GM21526 (cell line): Measurements from ENCODE around the gene PNPLA6.
"Not testable (repeated sequence)": the region's sequence is repeated elsewhere in the genome, so short reads cannot be mapped to it uniquely, and the experiment has no call there.

Experiments
- ATAC-seq: cut with Tn5 transposase; IDR thresholded peaks from one replicate; pipeline ENCODE4 v1.9.1; 2021; ENCODE audit warnings: moderate library complexity; ENCODE audit not compliant: unreplicated experiment, low FRiP score

The PNPLA6 gene

GRCh38 chr19:7550987-7551761 lies 15.7 kb downstream of the PNPLA6 start:
- no peak for ATAC-seq

- ATAC-seq = no peak
Measured at GRCh38 chr19:7552781-7553180, 17.3 kb downstream of the PNPLA6 start.

GRCh38 chr19:7554565-7554964 lies 19.0 kb downstream of the PNPLA6 start:
- no peak for ATAC-seq

GRCh38 chr19:7554990-7555864 lies 19.7 kb downstream of the PNPLA6 start:
- ATAC-seq = no peak

- ATAC-seq = no peak
Measured at GRCh38 chr19:7556696-7557315, 21.3 kb downstream of the PNPLA6 start.

- ATAC-seq = no peak
Measured at GRCh38 chr19:7558667-7559066, 23.1 kb downstream of the PNPLA6 start.

GRCh38 chr19:7559102-7559501 lies 23.6 kb downstream of the PNPLA6 start:
- no peak for ATAC-seq

GRCh38 chr19:7560255-7560654 lies 24.7 kb downstream of the PNPLA6 start:
- ATAC-seq = no peak

GRCh38 chr19:7561325-7561724 lies 25.8 kb downstream of the PNPLA6 start:
- no peak for ATAC-seq

GRCh38 chr19:7562646-7563393 lies 27.3 kb downstream of the PNPLA6 start:
- no peak for ATAC-seq

- ATAC-seq = no peak
Measured at GRCh38 chr19:7564866-7565265, 29.3 kb downstream of the PNPLA6 start.

GRCh38 chr19:7565332-7565731 lies 29.8 kb downstream of the PNPLA6 start:
- no peak for ATAC-seq

GRCh38 chr19:7570761-7571160 lies 35.2 kb downstream of the PNPLA6 start:
- ATAC-seq = no peak

GRCh38 chr19:7575434-7576040 lies 40.0 kb downstream of the PNPLA6 start:
- ATAC-seq = no peak

GRCh38 chr19:7577422-7577821 lies 41.9 kb downstream of the PNPLA6 start:
- ATAC-seq = not testable (repeated sequence)

- ATAC-seq = no peak
Measured at GRCh38 chr19:7578127-7578526, 42.6 kb downstream of the PNPLA6 start.

GRCh38 chr19:7579182-7579581 lies 43.7 kb downstream of the PNPLA6 start:
- ATAC-seq = no peak

GRCh38 chr19:7582446-7582845 lies 46.9 kb downstream of the PNPLA6 start:
- ATAC-seq = no peak

- no peak for ATAC-seq
Measured at GRCh38 chr19:7589822-7590221, 54.3 kb downstream of the PNPLA6 start.

GRCh38 chr19:7590256-7590655 lies 54.7 kb downstream of the PNPLA6 start:
- no peak for ATAC-seq
